ENCODE data around the gene TSPAN18. TPM values are rescaled to one million over a fixed set of nuclear protein-coding genes. Genes with fewer than 3 reads are reported as not detected.

The TSPAN18 gene
- total RNA-seq, 1 donor from 2014 or later = 12.8 TPM

- Histone ChIP-seq H3K4me1 (peaks cover 47% of the 10 kb centered on the region), H3K36me3 (no peaks in the 10 kb centered on the region), H3K27ac (no peak overlapping the region), H3K27me3 (no peaks in the 10 kb centered on the region), H3K4me3 (no peak overlapping the region), H3K9me3 (no peaks in the 10 kb centered on the region)
- intact Hi-C loops (cut with DNase I) = no loop called here
- DNase-seq (ENCODE audit: extremely low spot score in 2 of 2) = peak in 1 of 2 donors; percentile 84
- no peak for TF ChIP-seq POLR2A (IDR thresholded peaks at IDR 0.05)
- TF ChIP-seq POLR2AphosphoS5 (IDR thresholded peaks at IDR 0.05; ENCODE audit: insufficient read depth in 1 of 2, low read depth in 1 of 2) = no peak
- TF ChIP-seq, protein P1, sequence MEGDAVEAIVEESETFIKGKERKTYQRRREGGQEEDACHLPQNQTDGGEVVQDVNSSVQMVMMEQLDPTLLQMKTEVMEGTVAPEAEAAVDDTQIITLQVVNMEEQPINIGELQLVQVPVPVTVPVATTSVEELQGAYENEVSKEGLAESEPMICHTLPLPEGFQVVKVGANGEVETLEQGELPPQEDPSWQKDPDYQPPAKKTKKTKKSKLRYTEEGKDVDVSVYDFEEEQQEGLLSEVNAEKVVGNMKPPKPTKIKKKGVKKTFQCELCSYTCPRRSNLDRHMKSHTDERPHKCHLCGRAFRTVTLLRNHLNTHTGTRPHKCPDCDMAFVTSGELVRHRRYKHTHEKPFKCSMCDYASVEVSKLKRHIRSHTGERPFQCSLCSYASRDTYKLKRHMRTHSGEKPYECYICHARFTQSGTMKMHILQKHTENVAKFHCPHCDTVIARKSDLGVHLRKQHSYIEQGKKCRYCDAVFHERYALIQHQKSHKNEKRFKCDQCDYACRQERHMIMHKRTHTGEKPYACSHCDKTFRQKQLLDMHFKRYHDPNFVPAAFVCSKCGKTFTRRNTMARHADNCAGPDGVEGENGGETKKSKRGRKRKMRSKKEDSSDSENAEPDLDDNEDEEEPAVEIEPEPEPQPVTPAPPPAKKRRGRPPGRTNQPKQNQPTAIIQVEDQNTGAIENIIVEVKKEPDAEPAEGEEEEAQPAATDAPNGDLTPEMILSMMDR (IDR thresholded peaks at IDR 0.05) = no peak
Observed at GRCh38 chr11:44763121-44763820, 36.5 kb downstream of the TSPAN18 start.

- H3K4me1 ChIP-seq = peaks cover 47% of the 10 kb centered on the region
- H3K27me3 ChIP-seq = no peaks in the 10 kb centered on the region
- no peaks in the 10 kb centered on the region for H3K9me3 ChIP-seq
- TF ChIP-seq, protein P1 (IDR thresholded peaks at IDR 0.05) = no peak
- no peak overlapping the region for H3K27ac ChIP-seq
- H3K4me3 ChIP-seq = no peak overlapping the region
- intact Hi-C loops (cut with DNase I) = no loop called here
- DNase-seq (ENCODE audit: extremely low spot score in 2 of 2) = peak in 1 of 2 donors; percentile 85
- H3K36me3 ChIP-seq = no peaks in the 10 kb centered on the region
Observed at GRCh38 chr11:44764583-44764982, 37.8 kb downstream of the TSPAN18 start.

DNA sequence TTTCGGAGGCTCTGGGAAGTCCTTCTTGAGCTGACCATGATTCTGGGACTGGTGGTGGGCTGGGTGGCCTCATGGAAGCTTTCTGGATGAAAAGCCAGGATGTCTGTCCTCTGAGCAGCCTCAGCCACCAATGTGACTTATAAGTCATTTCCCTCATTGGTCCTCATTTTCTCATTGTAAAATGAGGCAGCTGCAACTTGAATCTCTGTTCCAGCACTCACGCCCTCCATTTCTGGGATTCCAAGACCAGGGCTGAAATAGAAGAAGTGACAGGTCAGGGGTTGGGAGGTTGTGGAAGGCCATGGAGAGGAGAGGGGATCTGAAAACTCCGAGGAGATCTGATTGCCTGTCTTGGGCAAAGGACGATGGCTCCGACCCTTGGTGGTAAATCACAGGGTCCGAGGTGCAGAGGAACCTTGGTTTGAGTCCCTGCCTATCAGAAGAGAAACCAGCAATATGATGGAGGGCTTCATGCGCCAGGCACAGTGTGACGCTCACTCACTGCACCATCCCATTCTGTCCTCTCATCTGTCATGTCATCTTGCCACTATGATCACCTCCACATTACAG, 38.3 kb downstream of the TSPAN18 start:
- H3K27ac ChIP-seq = no peak overlapping the region
- H3K27me3 ChIP-seq = no peaks in the 10 kb centered on the region
- no peaks in the 10 kb centered on the region for H3K36me3 ChIP-seq
- peaks cover 42% of the 10 kb centered on the region for H3K4me1 ChIP-seq
- peak in 1 of 2 donors; percentile 65 for DNase-seq (ENCODE audit: extremely low spot score in 2 of 2)
- H3K4me3 ChIP-seq = no peak overlapping the region
- TF ChIP-seq POLR2A (IDR thresholded peaks at IDR 0.05) = no peak
- TF ChIP-seq, protein P1 (IDR thresholded peaks at IDR 0.05) = no peak
- no peak for TF ChIP-seq POLR2AphosphoS5 (IDR thresholded peaks at IDR 0.05; ENCODE audit: insufficient read depth in 1 of 2, low read depth in 1 of 2)
- intact Hi-C loops (cut with DNase I) = no loop called here
- H3K9me3 ChIP-seq = no peaks in the 10 kb centered on the region

DNA sequence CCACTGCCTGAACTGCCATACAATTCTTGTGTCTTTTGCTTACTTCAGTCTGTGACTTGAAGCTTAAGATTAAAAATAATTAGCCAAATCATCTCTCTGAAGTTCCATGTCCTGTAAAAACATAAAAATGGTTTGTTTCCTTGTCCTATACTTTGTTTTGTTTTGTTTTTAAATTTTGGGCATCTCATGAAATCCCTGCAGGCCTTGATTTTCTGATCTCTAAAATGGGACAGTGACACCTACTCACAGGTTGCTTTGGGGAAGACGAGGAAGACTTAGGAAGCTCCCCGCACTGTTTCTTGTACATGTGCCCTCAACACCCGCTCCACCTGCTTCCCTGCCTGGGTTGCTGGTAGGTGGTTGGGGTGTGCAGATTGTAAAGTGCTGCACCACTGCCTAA, 38.9 kb downstream of the TSPAN18 start:
- Histone ChIP-seq H3K9me3 (no peaks in the 10 kb centered on the region), H3K27me3 (no peaks in the 10 kb centered on the region), H3K4me1 (peaks cover 36% of the 10 kb centered on the region), H3K36me3 (no peaks in the 10 kb centered on the region), H3K27ac (peak overlapping the region; percentile 57), H3K4me3 (no peak overlapping the region)
- TF ChIP-seq POLR2AphosphoS5 (IDR thresholded peaks at IDR 0.05; ENCODE audit: insufficient read depth in 1 of 2, low read depth in 1 of 2) (no peak), POLR2A (IDR thresholded peaks at IDR 0.05) (no peak)
- TF ChIP-seq, protein P1 (IDR thresholded peaks at IDR 0.05) = no peak
- intact Hi-C loops (cut with DNase I) = loop anchor here (2.0 kb wide), 1 partner anchor 37 kb away; no protein-coding TSS in a partner anchor
- no peak for DNase-seq (ENCODE audit: extremely low spot score in 2 of 2)

All from vagina (tissue), 2 donors.